HG03521 (cell line): ENCODE data around the gene JAK1.

Source experiments
- ATAC-seq: cut with Tn5 transposase; IDR thresholded peaks from one replicate; pipeline ENCODE4 v1.9.1; 2021; ENCODE audit warnings: mild to moderate bottlenecking, moderate library complexity; ENCODE audit not compliant: unreplicated experiment

Gene JAK1

DNA sequence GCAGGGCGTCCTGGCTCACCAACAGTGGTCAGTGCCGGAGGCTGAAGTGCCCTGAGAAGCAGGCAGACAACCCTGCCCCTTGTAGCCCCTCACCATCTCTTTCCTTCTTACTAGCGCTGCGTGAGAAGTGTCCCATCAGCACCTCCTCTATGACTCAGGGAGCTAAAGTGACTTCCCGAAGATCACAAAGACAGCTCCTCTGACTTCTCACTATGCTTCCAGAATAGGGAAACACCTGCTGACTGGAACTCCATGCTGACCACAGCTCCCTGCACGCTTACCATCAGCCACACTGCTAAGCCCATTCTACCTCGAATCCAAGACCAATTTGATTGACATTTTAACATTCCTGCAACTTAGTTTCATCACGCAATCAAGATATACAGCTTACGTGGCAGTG is 92.8 kb downstream of the JAK1 start:
- ATAC-seq = no peak

DNA sequence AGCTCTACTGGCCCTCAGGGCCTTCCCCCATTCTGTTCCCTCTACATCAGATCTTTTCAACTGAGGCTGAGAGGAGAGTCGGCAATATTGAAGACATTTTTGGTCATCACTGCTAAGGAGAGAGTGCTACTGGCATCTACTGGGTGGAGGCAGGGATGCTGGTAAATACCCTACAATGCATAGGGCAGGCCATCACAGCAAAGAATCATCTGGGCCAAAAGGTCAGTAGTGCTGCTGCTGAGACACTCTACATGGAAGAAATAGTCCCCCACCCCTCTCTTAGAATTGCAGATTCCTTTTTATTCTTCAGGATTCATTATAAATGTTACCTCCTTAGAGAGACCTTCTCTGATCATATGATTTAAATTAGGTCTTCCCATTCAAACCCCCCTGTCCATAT is 94.3 kb downstream of the JAK1 start:
- ATAC-seq = no peak

DNA sequence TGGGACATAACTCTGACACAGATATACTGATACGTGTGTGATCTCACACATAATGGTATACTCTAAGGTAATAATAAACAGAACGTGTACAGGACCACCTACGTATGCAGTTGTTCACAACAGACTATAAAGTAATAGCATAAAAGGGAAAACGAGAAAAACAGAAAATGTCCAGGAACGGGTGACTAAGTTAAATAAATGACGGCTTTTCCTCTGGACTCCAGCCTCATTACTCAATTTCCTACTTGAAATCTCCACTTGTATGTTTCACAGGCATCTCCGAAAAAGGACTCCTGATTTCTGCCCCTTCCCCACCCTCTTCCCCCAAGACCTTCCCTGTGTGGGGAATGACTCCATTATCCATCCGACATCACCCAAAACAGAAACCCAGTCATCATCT is 95.1 kb downstream of the JAK1 start:
- no peak for ATAC-seq

DNA sequence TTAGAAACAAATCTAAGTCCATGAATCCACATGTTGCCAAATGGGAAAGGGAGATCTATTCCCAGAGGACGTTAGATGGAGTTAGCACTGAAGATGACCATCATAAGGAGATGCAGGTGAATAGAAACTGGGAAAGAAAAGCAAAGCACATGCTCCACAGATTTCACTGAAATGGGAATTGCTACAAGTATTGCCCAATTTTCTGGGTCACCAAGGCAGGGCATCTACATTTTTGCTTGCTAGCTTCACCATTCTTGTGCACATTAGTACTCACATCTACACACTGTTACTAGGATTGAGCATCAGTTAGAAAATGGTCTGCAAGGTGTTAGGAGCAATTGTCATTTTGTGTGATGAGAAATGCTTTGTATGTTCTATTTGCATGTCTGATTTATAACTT is 99.1 kb downstream of the JAK1 start:
- ATAC-seq = no peak

DNA sequence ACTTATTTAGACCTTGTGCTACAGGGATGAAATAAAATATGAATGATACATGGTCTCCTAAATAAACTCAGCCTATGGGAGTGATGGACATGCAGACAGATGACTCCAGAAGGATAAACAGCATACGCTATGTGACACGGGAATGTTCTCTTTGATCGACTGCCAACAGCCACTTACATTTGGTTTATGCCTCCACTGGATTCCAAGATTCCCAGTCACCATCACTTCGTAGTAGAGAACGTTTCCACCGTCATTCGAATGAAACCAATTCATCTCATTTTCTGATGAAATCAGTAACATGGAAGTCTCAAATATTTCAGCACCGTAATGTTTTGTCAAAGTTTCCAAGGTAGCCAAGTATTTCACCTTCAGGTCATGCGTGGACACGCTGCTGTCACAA is 99.7 kb downstream of the JAK1 start:
- ATAC-seq = no peak

DNA sequence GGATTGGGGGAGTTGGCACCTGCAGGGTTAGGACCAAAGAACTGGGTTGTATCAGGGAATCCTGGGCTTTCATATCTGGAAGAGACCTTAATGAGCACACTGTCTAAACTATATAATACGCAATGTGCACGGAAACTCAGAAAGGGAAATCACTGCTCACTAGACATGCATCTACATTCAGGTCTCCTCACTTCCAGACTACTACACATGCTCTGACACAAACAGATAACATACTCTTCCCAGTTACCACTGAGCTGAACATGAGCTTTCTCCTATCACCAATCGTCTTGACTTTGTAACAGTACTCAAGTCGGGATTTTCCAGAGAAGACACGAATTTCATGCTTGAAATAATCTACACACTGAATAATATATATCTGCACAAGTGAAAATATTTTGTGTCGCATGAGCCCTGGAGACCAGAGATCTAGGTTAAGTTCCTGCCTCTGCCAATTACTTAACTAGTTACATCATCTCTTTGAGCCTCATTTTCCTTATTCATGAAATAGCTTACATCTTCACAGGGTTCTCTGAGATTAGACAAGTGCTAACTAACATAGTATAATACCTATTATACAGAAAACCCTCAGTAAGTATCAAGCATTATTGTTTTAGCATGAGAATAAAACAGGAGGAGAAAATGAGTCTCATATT is 101.1 kb downstream of the JAK1 start:
- ATAC-seq = no peak

DNA sequence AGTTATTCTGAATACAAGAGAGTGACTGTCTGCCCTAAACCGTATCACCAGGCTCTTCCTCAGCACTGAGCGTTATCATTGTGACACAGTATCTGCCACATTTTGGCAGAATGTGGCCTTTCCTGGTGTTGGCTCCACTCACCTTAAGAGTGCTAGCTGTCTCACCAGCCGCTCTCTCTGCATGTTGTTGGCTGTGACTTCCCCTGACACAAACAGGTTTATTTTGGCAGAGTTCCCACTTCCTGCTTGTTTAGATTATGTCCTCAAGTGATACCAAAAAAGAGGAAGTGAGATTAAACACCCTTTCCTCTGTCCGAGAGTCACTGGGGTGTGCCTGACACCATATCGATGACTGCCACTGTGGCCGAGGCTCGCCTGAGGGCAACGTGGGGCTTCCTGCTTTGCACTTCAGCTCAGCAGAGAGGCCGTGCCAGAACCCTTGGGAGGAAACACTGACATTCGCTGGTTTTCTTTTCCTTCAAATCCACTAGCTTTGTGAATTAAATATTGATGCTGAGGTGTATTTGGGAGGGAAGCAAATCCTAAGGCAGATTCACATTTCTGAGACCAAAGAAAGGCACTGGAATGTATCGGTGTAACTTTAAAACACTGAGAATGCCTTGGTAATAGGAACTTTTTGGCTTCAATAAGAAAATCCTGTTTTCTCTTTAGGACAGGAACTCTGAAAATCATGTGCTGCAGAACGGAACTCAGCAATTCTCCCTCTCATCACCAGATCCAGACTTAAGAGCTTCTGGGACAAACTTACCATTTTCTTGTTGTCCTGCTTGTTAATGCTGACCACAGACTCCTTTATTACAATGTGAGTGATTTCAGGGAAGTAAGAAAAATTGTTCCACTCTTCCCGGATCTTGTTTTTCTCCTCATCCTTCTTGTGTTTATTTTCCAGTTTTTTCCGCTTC is 102.1 kb downstream of the JAK1 start:
- peak; percentile 100 for ATAC-seq

DNA sequence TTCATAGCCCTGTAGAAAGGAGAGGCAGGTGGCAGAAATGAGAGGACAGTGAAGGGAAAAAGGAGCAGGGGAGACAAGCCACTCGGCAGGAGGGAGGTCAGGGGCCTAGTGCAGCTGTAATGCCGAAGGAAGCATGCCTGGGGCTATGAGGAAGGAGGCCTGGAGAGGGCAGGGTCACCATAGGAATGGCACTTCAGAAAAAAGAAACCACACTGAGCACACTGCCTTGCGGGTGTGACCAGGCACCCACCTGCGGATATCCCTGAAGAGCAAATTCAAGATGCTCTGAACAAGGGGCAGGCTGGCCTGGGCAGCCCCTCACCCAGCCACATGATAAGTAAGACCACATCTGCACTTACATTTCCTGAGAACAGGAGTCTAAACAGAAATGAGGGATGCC is 104.7 kb downstream of the JAK1 start:
- ATAC-seq = no peak

DNA sequence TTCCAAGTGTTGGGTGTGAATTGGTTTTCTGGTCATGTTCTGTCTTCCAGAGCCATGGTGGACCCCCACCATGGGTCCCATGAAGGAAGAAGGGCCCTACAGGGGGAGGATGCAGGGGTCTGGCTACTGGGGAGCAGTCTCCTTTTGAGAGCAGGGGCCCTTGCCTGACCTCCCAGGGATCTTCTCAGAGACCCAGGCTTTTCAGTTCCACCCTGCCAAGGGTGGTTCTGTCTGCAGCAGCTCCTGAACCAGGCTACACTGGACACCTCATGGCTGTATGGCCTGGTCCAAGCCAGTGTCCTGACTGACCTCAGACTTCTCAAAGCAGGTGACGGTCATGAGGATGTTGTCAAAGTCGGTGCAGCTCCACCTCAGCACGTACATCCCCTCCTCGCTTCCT is 109.0 kb downstream of the JAK1 start:
- ATAC-seq = no peak

DNA sequence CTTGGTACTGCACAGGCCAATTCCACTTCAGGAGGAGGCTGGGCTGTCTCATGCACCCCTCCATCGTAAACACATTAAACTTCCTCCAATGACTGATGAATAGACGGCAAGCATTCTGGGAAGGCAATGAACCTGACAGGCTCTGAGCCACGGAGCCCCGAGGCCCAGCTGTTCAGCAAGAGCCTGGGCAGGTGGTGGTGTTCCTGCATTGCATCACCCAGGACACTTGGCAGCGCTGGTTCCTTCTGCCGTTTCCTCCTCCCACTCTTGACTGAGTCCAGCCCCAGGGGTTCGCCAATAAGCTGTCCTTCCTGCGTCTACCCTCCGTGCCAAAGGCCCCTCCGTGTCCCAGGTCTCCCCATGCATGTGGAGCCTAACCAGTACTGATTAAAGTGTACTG is 109.8 kb downstream of the JAK1 start:
- no peak for ATAC-seq

DNA sequence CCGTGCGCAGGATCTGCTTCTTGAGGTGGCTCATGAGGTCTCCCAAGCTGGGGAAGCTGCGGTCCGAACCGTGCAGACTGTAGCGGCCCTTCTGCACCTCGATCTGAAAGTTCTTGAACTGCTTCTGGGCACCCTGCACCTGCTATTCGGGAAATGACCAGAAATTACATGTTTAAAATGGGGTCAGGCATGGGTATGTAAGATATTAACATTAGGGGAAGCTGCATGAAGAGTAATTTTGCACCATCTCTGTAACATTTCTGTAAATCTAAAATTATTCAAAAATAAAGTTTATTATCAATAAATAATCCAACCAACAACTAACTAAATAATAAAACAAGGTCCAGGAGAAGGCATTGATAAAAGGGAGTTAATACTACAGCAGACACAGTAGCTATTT is 110.8 kb downstream of the JAK1 start:
- no peak for ATAC-seq

DNA sequence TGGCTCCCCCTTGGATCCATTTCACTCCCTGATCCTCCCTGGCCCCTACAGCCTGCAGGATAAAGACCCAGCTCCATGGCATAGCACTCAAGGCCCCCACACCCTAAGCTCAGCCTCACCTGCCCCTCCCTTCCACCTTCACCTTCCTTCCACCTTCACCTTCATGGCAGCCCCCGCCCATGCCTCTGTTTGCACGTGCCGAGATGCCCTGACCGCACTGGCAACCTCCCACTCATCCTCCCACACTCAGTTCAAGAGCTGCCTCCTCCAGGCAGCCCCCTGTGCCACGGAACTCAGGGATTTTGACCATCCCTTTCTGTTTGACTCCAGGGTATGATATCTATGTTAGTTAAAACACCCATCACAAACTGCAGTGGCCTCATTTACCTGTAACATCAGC is 111.7 kb downstream of the JAK1 start:
- no peak for ATAC-seq

DNA sequence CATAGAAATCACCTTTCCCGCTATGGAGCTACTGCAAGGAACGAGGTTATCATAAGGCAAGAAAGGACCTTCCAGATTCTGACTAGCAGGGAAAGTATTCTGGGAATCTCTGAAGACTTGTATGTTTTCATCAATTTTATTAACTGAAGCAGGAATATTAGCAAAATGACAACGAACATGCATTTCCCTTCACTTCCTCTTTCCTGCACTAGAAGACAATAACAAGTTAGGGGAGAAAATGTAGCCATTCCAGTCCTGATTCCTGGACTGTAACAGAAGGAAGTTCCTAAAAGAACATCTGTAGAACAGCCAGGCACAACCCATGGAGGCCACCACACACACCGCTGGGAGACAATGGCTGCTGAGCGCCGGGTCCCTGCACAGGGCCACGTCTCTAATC is 114.7 kb downstream of the JAK1 start:
- no peak for ATAC-seq

DNA sequence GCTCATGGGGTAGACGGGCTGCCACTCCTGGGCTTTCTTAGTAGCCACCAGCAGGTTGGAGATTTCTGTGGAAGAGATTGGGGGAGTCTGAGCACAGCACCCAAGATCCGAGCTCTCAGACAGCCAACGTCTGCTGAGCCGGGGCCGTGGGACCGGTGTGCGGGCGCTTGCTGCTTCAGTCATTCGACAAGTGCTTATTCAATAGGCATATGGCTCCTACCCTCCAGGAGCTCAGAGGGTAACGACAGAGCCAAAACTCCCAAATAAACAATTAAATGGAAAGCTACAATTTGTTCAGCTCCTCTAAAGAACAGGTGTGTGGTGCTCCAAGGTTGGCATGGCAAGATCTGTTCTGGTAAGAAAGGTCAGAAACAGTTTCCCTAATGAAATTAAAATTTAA is 115.5 kb downstream of the JAK1 start:
- ATAC-seq = no peak

DNA sequence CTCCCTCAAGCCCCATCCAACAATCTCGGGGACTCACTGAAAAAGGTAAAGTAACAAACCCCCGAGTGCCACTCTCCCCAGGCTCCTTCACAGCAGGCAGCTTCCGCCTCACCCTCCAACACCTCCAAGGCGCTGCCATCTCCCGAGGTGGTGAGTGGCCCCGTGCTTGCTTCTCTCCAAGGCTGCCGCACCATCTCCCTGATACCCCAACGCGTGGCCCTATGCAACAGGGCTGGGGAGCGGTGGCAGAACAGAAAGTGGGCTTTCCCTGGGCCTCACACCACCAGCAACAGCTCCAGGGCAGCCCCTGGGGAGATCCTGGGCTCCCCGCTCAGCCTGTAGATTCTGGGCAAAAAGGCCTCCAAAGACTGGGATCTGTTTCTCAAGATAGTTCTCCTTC is 116.4 kb downstream of the JAK1 start:
- ATAC-seq = no peak

DNA sequence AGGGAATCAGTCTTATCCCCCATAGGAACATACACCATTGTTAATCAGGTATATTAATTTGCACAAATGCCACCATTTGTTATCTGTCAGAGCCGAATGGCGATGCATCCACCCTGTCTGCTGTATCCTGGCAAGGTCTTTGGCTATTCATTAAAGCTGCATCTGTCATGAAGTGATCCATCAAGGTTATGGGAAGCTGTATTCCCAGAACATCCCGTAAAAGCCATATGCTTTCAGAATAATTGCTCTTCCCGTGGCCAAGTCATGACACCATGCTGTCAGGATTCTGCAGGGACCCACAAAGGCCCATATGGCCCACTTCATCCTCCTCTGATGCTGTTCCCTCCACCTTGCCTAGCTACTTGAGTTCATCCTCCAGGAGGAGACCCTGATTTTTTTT is 117.5 kb downstream of the JAK1 start:
- ATAC-seq = no peak

DNA sequence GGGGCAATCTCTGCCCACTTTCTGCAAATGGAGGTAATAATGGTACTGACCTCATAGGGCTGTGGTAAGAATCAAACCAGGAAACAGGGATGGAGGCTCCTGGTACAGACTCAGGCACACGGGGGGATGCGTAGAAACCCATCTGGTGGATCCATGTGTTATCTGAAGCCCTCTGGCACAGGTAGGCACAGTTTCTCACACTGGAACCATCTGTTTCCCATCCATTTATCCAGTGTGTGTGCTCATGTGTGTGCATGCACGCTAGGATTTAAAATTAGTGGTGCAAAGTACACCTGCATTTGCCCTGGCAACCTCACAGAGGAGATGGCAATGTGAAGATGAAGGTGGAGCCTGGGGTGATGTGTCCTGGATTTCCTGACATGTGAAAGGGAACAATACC is 118.2 kb downstream of the JAK1 start:
- no peak for ATAC-seq

DNA sequence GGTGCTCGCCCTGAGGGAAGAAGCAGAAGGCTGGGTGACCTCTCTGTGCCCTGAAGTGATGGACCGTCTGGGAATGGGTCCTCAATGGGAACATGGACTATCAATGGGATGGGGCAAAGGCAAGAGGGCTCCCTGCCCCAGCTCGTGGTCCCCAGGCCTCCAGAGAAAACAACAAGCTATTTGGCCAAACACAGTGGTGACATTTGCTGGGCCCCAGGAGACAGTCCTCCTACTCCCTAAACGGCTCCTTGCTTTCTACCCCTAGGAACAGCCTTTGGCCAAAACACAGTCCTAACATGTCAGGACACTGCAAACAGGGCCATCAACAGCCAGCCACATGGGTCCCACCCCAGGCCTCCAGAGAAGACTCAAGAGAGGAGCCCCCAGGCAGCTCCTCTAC is 118.7 kb downstream of the JAK1 start:
- no peak for ATAC-seq

DNA sequence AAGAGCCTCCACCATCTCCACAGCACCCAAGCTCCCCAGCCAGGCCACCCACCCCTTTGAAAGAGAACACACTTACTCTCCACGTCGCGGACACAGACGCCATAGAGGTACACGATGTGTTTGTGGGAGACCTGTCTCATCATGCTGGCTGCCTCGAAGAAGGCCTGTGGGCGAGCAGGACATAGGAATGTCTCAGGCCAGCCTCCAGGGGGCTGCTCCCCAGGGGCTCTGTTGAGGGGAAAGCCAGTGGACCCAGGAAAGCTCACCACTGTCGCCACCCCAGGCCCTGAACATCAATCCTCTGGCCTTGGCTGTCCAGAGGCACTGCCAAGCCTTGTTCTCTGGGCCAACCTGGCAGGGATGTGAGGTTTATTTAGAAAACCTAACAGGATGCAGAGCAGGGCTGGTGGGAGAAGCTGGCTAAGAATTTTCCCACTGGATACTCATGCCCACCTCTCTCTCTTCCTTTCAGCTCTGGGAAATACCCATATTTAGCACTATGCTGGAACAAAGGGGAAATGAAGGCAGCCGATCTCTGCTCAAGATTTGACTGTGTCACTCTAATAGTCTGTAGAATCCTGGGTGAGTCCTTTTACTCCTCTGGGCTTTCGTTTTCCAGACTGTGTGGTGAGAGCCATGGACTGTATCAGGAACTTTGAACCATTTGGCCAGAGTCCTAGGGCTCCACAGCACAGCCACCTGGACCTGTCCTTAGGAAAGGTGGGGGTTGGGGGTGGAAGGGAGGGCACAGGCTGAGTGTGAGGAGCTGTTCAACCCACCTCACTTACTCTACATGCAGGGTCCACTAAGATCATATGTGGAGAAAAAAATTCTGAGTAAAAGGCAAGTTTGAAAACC is 119.5 kb downstream of the JAK1 start:
- ATAC-seq = no peak

DNA sequence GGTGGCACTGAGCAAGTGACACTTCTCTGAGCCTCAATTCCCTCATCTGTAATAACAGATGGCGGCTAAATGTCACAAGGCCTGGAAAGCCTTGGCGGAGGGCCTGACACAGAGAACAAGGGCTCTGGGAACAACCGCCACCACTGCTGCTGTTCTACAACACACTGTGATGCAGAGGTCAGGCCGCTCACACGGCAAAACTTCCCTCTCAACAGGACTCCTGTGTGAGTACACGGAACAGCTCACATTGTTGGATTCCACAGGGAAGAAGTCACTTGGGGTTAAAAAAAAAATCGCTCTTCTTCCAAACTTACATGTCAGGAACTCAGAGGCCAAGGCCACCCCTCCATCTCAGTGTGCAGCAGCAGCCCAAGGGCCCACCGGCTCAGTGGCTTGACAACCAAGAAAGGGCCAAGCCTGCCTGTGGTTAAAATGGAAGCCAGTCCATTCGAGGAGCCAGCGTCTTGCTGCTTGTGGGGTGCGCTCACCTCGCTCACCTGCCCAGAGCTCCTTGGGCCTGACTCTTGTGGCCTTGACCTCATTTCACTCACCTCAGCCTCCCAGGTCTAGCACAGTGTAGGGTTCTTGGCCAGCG is 120.4 kb downstream of the JAK1 start:
- no peak for ATAC-seq

DNA sequence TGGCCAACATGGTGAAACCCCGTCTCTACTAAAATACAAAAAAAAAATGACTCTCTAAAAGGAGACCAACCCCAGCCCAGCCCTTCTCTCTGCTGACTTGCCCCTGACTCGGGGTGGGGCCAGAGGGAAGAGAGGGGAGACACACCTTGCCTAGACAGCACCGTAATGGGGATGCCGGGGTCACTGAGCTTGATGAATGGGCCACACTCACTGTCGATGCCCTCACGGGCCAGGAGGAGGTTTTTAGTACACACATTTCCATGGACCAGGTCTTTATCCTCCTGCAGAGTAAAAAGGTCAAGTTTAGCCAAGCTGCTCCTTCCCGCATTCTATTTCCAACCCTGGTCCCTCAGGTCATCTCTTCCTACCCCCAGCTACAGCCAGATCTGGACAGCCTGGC is 121.7 kb downstream of the JAK1 start:
- ATAC-seq = no peak
